ENCODE results near the gene NOXO1. TPM values are rescaled to one million over a fixed set of nuclear protein-coding genes. Genes with fewer than 3 reads are reported as not detected.

Gene NOXO1, protein sequence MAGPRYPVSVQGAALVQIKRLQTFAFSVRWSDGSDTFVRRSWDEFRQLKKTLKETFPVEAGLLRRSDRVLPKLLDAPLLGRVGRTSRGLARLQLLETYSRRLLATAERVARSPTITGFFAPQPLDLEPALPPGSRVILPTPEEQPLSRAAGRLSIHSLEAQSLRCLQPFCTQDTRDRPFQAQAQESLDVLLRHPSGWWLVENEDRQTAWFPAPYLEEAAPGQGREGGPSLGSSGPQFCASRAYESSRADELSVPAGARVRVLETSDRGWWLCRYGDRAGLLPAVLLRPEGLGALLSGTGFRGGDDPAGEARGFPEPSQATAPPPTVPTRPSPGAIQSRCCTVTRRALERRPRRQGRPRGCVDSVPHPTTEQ
- total RNA-seq: 0.13 TPM in 1 of 2 replicates, not detected in the other

GRCh38 chr16:1981398-1981836 is at the start of gene NOXO1:
Gene NOXO1, minus strand, starts transcription at chr16:1981469. Its CDS starts 290 bp downstream, at chr16:1981179.
- DNase-seq (ENCODE audit: low read depth in 2 of 2): no peak

DNA sequence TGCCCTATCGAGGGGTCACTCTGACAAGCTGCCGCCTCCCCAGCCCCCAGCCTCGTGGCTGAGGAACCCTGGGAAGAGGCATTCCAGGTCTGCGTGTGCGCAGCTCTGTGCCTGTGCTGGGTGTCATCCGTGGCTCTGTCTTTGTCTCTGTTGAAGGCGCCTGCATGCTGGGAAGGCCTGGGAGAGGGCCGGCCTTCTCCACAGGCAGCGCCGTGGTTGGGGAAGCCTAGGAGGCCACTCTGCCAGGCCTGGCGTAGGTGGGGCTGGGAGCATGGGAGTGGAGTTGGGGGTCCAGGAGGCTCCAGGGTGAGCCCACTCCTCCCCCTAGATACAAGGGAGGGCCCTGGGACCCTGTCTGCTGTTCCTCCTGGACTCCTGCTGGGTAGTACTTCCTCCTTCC is 48.8 kb upstream of the NOXO1 start:
- DNase-seq (ENCODE audit: low read depth in 2 of 2): no peak

- DNase-seq (ENCODE audit: low read depth in 2 of 2): no peak
Measured at GRCh38 chr16:2029350-2029749, 48.1 kb upstream of the NOXO1 start.

DNA sequence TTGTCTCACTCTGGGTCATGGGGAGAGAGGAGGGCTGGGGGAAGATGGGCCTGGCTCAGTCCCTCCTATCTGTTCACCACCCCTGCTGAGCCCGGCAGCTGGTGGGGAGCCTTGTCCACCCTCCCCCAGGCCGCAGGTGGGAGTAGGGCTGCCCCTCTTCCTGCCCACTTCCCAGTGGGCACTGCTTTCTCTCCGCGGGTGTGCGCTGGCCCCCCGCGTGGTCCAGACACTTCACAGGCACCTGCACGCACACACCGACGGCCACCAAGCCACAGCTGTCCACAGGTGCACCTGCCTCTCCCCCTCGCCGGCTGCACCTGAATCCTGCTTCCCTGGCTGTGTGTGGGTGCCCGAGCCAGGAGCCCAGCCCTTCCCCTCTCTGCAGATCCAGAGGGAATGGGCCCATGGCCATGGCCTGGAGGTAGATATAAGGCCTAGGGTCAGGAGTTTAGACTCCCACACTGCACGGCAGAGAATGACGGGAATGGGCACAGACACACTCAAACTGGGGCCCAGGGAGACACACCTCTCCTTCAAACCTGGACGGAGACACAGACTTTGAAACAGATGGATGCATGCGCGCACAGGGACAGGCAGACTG is 47.5 kb upstream of the NOXO1 start:
- no peak for DNase-seq (ENCODE audit: low read depth in 2 of 2)

- no peak for DNase-seq (ENCODE audit: low read depth in 2 of 2)
Measured at GRCh38 chr16:2028146-2028545, 46.9 kb upstream of the NOXO1 start.

GRCh38 chr16:2027024-2028010 is 46.0 kb upstream of the NOXO1 start:
- DNase-seq (ENCODE audit: low read depth in 2 of 2): peak in 1 of 2 donors; percentile 66

DNA sequence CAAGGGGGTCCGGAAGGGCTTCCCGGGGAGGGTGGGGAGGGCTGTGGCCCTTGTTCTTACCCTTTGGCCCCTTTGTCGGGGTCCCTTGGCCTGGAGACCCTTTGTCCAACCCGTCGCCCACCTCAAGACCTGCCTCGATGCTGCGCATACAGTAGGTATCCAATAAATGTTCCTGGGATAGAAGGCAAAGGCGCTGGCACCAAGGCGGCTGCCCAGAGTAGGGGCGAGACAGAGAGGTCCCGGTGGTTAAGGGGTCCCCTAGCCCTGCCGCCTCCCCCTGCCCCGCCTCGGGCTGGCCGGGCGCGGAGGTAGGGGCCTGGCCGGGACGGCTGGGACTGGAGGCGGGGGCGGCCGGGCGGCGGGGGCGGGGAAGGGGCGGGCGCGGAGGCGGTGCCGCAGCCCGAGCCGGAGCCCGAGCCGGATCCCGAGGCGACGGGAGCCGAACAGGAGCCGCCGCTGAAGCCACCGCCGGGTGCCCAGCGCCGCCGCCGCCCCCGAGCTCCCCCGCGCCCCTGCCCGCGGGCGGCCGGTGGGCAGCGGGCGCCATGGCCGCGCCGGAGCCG is 45.3 kb upstream of the NOXO1 start, which contains the start of gene NHERF2:
NHERF2 (plus strand) TSS at position 442 of the 563 bp plus-strand sequence; CDS start at position 546, 104 bp downstream.
- DNase-seq (ENCODE audit: low read depth in 2 of 2): peak in 1 of 2 donors; percentile 52

- no peak for DNase-seq (ENCODE audit: low read depth in 2 of 2)
Measured at GRCh38 chr16:2025878-2026460, 44.7 kb upstream of the NOXO1 start.

GRCh38 chr16:2025251-2025650 is 44.0 kb upstream of the NOXO1 start:
- DNase-seq (ENCODE audit: low read depth in 2 of 2): no peak

DNA sequence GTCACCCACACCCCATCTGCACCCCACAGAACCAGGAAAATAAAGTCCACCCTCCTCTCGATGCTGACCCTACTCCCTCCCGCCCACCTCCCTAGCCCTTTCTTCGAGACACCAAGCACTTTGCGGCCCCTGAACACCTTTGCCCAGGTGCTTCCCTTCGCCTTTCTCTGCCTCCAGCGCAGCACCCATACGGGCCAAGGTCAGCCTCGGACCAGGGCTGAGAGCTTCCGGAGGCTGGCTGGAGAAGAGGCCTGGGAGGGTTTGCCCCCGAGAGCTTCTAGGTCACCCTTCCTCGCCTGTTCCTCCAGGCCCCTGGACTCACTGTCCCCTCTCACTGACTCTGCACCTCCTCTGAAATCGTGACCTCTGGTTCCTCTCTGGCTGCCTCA is 42.8 kb upstream of the NOXO1 start:
- DNase-seq (ENCODE audit: low read depth in 2 of 2): no peak

DNA sequence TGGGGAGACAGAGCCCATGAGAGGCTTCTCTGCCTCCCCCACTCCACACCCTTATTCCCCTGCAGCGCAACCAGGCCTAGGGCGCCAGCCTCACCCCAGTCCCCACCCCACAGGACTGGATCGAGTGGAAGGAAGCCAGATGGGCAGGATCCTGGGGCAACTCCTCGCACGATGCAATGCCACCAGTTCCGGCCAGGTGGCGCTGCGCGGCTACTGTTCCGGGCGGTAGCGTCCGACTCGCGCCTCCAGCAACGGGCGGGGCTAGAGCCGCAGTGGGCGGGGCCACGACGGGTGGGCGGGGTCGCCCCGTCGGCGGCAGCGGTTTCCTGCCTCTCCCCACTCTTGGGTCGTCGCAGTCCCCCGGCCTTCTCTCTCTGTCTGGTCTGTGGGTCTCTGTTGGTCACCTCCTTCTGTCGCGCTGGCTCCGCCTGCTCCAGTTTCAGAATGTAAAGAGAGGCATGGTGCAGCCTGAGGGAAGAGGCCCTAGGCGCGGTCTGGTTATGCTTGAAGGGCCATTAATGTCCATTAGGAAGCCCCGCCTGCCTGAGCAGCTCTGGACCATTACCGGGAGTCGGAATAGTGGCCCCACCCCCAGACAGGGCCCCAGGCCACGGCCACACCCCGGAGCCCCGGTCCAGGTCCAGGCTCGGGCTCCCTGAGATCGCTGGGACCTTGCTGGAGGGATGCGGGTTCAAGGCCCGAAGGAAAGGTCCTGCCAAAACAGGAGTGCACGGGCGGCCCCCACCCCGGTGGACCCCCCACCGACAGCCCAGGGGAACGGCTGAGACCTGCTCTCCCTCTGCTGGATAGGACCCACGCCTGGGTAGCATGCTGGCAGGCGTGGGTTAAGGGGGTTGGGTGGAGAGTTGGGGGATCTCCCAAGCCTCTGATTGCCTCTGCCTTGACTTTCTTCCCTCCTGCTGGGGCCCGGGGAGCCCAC is 42.1 kb upstream of the NOXO1 start:
- peak; percentile 69 to 89 for DNase-seq (ENCODE audit: low read depth in 2 of 2)

DNA sequence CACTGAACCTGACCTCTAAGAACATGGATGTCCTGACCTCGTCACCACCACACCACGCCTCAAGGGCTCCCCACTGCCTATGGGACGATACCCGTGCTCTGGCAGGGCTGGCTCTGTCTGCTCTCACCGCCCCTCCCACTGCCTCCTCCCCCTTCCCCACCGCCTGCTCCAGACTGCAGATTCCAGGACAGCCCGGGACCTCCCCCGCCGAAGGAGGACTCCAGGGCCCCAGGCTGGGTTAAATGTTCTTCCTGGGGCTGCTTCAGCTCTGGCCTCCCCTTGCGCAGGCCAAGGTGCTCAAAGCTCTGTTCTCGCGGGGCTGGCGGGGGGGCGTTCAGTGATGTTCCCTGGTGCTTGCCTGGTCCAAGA is 41.4 kb upstream of the NOXO1 start:
- peak in 1 of 2 donors; percentile 36 for DNase-seq (ENCODE audit: low read depth in 2 of 2)

DNA sequence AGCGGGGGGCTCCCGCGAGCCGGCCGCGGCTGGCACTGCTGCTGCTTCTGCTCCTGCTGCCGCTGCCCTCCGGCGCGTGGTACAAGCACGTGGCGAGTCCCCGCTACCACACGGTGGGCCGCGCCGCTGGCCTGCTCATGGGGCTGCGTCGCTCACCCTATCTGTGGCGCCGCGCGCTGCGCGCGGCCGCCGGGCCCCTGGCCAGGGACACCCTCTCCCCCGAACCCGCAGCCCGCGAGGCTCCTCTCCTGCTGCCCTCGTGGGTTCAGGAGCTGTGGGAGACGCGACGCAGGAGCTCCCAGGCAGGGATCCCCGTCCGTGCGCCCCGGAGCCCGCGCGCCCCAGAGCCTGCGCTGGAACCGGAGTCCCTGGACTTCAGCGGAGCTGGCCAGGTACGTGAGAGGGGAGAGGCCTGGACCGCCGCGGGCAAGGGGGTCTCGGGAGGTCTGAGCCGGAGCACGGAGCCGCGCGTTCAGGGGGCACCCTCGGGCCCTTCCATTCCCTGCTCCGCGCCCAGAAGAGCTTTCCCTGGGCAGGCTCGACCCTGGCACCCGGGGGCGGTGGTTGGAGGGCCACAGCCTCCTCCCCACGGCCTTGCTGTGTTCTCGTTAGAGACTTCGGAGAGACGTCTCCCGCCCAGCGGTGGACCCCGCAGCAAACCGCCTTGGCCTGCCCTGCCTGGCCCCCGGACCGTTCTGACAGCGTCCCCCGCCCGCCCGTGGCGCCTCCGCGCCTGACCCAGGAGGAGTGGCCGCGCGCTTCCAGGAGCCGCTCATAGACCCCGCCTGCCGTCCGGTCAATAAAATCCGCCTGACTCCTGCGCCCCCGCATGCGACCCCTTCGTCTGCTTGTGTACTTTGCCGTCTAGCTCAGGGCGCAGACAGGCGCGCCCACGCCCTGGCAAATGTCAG is 38.9 kb upstream of the NOXO1 start:
- no peak for DNase-seq (ENCODE audit: low read depth in 2 of 2)

GRCh38 chr16:2019518-2019920 is 38.2 kb upstream of the NOXO1 start, which contains the start of gene NPW:
Gene NPW, plus strand, starts transcription at chr16:2019785.
- no peak for DNase-seq (ENCODE audit: low read depth in 2 of 2)

- no peak for DNase-seq (ENCODE audit: low read depth in 2 of 2)
Measured at GRCh38 chr16:2016407-2016922, 35.2 kb upstream of the NOXO1 start.

DNA sequence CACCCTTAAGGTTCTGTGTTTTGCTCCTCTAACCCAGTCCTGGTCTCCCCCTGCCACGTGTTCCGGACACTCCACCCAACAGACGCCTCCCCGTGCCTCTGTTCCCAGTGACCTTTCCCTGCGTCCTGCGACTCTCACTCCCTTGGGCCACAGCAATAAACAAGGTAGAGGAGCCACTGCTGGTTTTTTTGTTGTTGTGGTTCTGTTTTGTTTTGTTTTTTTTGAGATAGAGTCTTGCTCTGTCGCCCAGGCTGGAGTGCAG is 34.6 kb upstream of the NOXO1 start:
- DNase-seq (ENCODE audit: low read depth in 2 of 2): no peak

- DNase-seq (ENCODE audit: low read depth in 2 of 2): no peak
Measured at GRCh38 chr16:2015117-2015946, 34.1 kb upstream of the NOXO1 start.

- DNase-seq (ENCODE audit: low read depth in 2 of 2): no peak
Measured at GRCh38 chr16:2013527-2013926, 32.3 kb upstream of the NOXO1 start.

Data from dermis microvascular lymphatic vessel endothelial cell (primary cell).